HepG2 (cell line): ENCODE data around the gene MYEOV. TPM values are rescaled to one million over a fixed set of nuclear protein-coding genes. Genes with fewer than 3 reads are reported as not detected.

Source experiments
- FOXO1 ChIP-seq: sonication (generic); formaldehyde crosslinking; IDR thresholded peaks from 2 replicates; pipeline ENCODE4 v1.4.0; 2020; ENCODE audit warnings: missing genetic modification reagents
- TRIM24 ChIP-seq: sonication (generic); formaldehyde crosslinking; IDR thresholded peaks from 2 replicates; pipeline ENCODE4 v1.8.0; 2022; ENCODE audit warnings: mild to moderate bottlenecking, missing genetic modification reagents
- ZNF256 ChIP-seq: sonication (generic); formaldehyde crosslinking; conservative IDR thresholded peaks from 2 replicates; pipeline ENCODE4 v1.4.0; 2020; ENCODE audit warnings: missing genetic modification reagents
- polyA plus RNA-seq, 8 experiments: library from polyadenylated mRNA; depleted of rRNA in 3 of 8; stranded (reverse) in 7 of 8; unstranded in 1 of 8; fragments of >200 nt; fragmentation: Illumina TruSeq in 4 of 8; extraction: Trizol in 4 of 8; gene quantifications; 2 replicates each; pipeline versions ENCODE4 v1.2.1 to v1.2.3, GENCODE V29; 2011 to 2016; ENCODE audit warnings: low read depth in 4 of 8, missing spikeins in 1 of 8, mixed read lengths in 1 of 8; ENCODE audit not compliant: insufficient read depth in 1 of 8
- total RNA-seq, 5 experiments: library from RNA; depleted of rRNA; stranded (reverse); fragments of >200 nt; fragmentation: Illumina TruSeq; extraction: Trizol; gene quantifications; 2 replicates each; pipeline ENCODE4 v1.2.3, GENCODE V29; 2016; ENCODE audit warnings: low read depth in 1 of 5
- TF ChIP-seq, protein P1 (sequence below): sonication (generic); formaldehyde crosslinking; IDR thresholded peaks from 2 replicates; pipeline ENCODE4 v1.9.0; 2021; ENCODE audit warnings: mild to moderate bottlenecking, missing genetic modification reagents
- TF ChIP-seq, protein P2 (sequence below): sonication (generic); formaldehyde crosslinking; IDR thresholded peaks from 2 replicates; pipeline ENCODE4 v1.4.0; 2020; ENCODE audit warnings: missing genetic modification reagents
- TF ChIP-seq, protein P3 (sequence below): sonication (generic); formaldehyde crosslinking; IDR thresholded peaks from 2 replicates; pipeline ENCODE4 v1.8.1; 2023; ENCODE audit warnings: mild to moderate bottlenecking, inconsistent platforms, moderate library complexity, missing genetic modification reagents, borderline replicate concordance

Gene MYEOV
- total and polyA plus RNA-seq, 2 of the 13 experiments (the other 11 are each of a cell fraction or from before 2014, with no cell fraction given), result 0.33 to 1.8 TPM

GRCh38 chr11:69294571-69295078, 670 bp downstream of the MYEOV start (continued):
- TF ChIP-seq, protein P1, sequence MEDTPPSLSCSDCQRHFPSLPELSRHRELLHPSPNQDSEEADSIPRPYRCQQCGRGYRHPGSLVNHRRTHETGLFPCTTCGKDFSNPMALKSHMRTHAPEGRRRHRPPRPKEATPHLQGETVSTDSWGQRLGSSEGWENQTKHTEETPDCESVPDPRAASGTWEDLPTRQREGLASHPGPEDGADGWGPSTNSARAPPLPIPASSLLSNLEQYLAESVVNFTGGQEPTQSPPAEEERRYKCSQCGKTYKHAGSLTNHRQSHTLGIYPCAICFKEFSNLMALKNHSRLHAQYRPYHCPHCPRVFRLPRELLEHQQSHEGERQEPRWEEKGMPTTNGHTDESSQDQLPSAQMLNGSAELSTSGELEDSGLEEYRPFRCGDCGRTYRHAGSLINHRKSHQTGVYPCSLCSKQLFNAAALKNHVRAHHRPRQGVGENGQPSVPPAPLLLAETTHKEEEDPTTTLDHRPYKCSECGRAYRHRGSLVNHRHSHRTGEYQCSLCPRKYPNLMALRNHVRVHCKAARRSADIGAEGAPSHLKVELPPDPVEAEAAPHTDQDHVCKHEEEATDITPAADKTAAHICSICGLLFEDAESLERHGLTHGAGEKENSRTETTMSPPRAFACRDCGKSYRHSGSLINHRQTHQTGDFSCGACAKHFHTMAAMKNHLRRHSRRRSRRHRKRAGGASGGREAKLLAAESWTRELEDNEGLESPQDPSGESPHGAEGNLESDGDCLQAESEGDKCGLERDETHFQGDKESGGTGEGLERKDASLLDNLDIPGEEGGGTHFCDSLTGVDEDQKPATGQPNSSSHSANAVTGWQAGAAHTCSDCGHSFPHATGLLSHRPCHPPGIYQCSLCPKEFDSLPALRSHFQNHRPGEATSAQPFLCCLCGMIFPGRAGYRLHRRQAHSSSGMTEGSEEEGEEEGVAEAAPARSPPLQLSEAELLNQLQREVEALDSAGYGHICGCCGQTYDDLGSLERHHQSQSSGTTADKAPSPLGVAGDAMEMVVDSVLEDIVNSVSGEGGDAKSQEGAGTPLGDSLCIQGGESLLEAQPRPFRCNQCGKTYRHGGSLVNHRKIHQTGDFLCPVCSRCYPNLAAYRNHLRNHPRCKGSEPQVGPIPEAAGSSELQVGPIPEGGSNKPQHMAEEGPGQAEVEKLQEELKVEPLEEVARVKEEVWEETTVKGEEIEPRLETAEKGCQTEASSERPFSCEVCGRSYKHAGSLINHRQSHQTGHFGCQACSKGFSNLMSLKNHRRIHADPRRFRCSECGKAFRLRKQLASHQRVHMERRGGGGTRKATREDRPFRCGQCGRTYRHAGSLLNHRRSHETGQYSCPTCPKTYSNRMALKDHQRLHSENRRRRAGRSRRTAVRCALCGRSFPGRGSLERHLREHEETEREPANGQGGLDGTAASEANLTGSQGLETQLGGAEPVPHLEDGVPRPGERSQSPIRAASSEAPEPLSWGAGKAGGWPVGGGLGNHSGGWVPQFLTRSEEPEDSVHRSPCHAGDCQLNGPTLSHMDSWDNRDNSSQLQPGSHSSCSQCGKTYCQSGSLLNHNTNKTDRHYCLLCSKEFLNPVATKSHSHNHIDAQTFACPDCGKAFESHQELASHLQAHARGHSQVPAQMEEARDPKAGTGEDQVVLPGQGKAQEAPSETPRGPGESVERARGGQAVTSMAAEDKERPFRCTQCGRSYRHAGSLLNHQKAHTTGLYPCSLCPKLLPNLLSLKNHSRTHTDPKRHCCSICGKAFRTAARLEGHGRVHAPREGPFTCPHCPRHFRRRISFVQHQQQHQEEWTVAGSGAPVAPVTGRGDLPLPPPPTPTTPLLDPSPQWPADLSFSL (CRISPR knock-in tag), result no peak
- TF ChIP-seq, protein P2, sequence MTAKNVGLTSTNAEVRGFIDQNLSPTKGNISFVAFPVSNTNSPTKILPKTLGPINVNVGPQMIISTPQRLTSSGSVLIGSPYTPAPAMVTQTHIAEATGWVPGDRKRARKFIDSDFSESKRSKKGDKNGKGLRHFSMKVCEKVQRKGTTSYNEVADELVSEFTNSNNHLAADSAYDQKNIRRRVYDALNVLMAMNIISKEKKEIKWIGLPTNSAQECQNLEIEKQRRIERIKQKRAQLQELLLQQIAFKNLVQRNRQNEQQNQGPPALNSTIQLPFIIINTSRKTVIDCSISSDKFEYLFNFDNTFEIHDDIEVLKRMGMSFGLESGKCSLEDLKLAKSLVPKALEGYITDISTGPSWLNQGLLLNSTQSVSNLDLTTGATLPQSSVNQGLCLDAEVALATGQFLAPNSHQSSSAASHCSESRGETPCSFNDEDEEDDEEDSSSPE (CRISPR knock-in tag), result no peak
- TF ChIP-seq FOXO1, result no peak
- no peak for TF ChIP-seq TRIM24 (CRISPR knock-in tag)
- TF ChIP-seq ZNF256 (CRISPR knock-in tag), result no peak
- TF ChIP-seq, protein P3, sequence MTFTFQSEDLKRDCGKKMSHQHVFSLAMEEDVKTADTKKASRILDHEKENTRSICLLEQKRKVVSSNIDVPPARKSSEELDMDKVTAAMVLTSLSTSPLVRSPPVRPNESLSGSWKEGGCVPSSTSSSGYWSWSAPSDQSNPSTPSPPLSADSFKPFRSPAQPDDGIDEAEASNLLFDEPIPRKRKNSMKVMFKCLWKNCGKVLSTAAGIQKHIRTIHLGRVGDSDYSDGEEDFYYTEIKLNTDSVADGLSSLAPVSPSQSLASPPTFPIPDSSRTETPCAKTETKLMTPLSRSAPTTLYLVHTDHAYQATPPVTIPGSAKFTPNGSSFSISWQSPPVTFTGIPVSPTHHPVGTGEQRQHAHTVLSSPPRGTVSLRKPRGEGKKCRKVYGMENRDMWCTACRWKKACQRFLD (CRISPR knock-in tag), result no peak
